NCI-H226 (cell line): ENCODE results near the gene SLC16A3.

ENCODE experiments used
- DNase-seq: peaks from one replicate; pipeline ENCODE4 v3.0.0-alpha.2; 2015

SLC16A3 gene

GRCh38 chr17:82224666-82225065, 4.2 kb upstream of the SLC16A3 start:
- DNase-seq: no peak

GRCh38 chr17:82225368-82226029, 3.3 kb upstream of the SLC16A3 start:
- no peak for DNase-seq

- DNase-seq: no peak
These were observed 2.6 kb upstream of the SLC16A3 start for GRCh38 chr17:82226146-82226808.

GRCh38 chr17:82226809-82227628, 1.8 kb upstream of the SLC16A3 start:
- no peak for DNase-seq

- no peak for DNase-seq
These were observed 1.1 kb upstream of the SLC16A3 start for GRCh38 chr17:82227629-82228277.

- DNase-seq: no peak
These were observed 482 bp upstream of the SLC16A3 start for GRCh38 chr17:82228278-82228841.

GRCh38 chr17:82229698-82230608, 1.1 kb downstream of the SLC16A3 start:
- DNase-seq: no peak

- DNase-seq: peak; percentile 88
These were observed 1.9 kb downstream of the SLC16A3 start for GRCh38 chr17:82230609-82231311.

GRCh38 chr17:82231312-82231561, 2.4 kb downstream of the SLC16A3 start:
- DNase-seq: no peak

- DNase-seq: peak; percentile 85
These were observed 2.9 kb downstream of the SLC16A3 start for GRCh38 chr17:82231562-82232321.

- DNase-seq: no peak
These were observed 3.5 kb downstream of the SLC16A3 start for GRCh38 chr17:82232322-82232820.

GRCh38 chr17:82232876-82233785, 4.3 kb downstream of the SLC16A3 start:
- no peak for DNase-seq

GRCh38 chr17:82234211-82235055, 5.6 kb downstream of the SLC16A3 start:
- DNase-seq: no peak

GRCh38 chr17:82235056-82235774, 6.4 kb downstream of the SLC16A3 start:
- DNase-seq: no peak

GRCh38 chr17:82235775-82236141, 6.9 kb downstream of the SLC16A3 start:
- no peak for DNase-seq

- no peak for DNase-seq
These were observed 7.5 kb downstream of the SLC16A3 start for GRCh38 chr17:82236142-82236971.
